WTC11 (cell line): ENCODE measurements around the gene EDA. TPM values are rescaled to one million over a fixed set of nuclear protein-coding genes. Genes with fewer than 3 reads are reported as not detected.

Experiments used
- ATAC-seq: fragments of 200-7000 bp; cut with Tn5 transposase; 2 replicates; pipeline ENCODE4 v1.10.0; 2021; ENCODE audit warnings: mild to moderate bottlenecking, moderate library complexity
- CTCF ChIA-PET: fragments of 300-600 bp; sonication (Branson Sonifier 250); formaldehyde crosslinking; loops from one replicate; lab custom pipeline; 2021; ENCODE audit warnings: antibody characterized with exemption; lab: Charles Lee
- POLR2A ChIA-PET: fragments of 350-600 bp; sonication (Branson Sonifier 250); formaldehyde crosslinking; loops from one replicate; lab custom pipeline; 2021; ENCODE audit warnings: antibody characterized with exemption; lab: Charles Lee
- DNase-seq: peaks from one replicate; pipeline ENCODE4 v3.0.0; 2021; ENCODE audit warnings: low spot score
- H3K27ac Mint-ChIP-seq: 2 replicates; pipeline ENCODE4 v1.8.0; 2021; ENCODE audit warnings: mixed read lengths
- H3K27me3 Mint-ChIP-seq: 2 replicates; pipeline ENCODE4 v1.8.0; 2021; ENCODE audit warnings: low read depth, mild to moderate bottlenecking, moderate library complexity, mixed read lengths
- H3K36me3 Mint-ChIP-seq: 2 replicates; pipeline ENCODE4 v1.8.0; 2021; ENCODE audit warnings: mixed read lengths
- H3K4me1 Mint-ChIP-seq: 2 replicates; pipeline ENCODE4 v1.8.0; 2022; ENCODE audit warnings: mixed read lengths
- H3K4me3 Mint-ChIP-seq: 2 replicates; pipeline ENCODE4 v1.8.0; 2021; ENCODE audit warnings: mild to moderate bottlenecking, moderate library complexity, mixed read lengths
- H3K9me3 Mint-ChIP-seq: 2 replicates; pipeline ENCODE4 v1.8.0; 2021; ENCODE audit warnings: mixed read lengths
- ARID4B ChIP-seq: sonication (generic); formaldehyde crosslinking; IDR thresholded peaks from 2 replicates; pipeline ENCODE4 v1.8.0; 2023; ENCODE audit warnings: missing genetic modification reagents, mild to moderate bottlenecking, borderline replicate concordance
- CREB1 ChIP-seq: sonication (generic); formaldehyde crosslinking; IDR thresholded peaks from 2 replicates; pipeline ENCODE4 v1.8.0; 2023; ENCODE audit warnings: mild to moderate bottlenecking, missing genetic modification reagents
- ERG ChIP-seq: fragments of 250-450 bp; sonication (Bioruptor Pico); IDR thresholded peaks from 2 replicates; pipeline ENCODE4 v1.8.0; 2021; ENCODE audit warnings: mild to moderate bottlenecking
- GTF2I ChIP-seq: fragments of 250-450 bp; sonication (Bioruptor Pico); conservative IDR thresholded peaks from 2 replicates; pipeline ENCODE4 v1.4.0; 2021; ENCODE audit warnings: mild to moderate bottlenecking
- JAZF1 ChIP-seq: fragments of 250-450 bp; sonication (Bioruptor Pico); IDR thresholded peaks from 2 replicates; pipeline ENCODE4 v1.9.0; 2021; ENCODE audit warnings: moderate library complexity, mild to moderate bottlenecking, inconsistent platforms
- NFYB ChIP-seq: sonication (generic); formaldehyde crosslinking; conservative IDR thresholded peaks from 2 replicates; pipeline ENCODE4 v1.8.0; 2022; ENCODE audit warnings: low read depth, missing genetic modification reagents
- NR2C2 ChIP-seq: sonication (generic); formaldehyde crosslinking; IDR thresholded peaks from 2 replicates; pipeline ENCODE4 v1.8.0; 2022; ENCODE audit warnings: mild to moderate bottlenecking, missing genetic modification reagents
- OVOL2 ChIP-seq: fragments of 250-450 bp; sonication (Bioruptor Pico); IDR thresholded peaks from 2 replicates; pipeline ENCODE4 v1.9.0; 2021; ENCODE audit warnings: mild to moderate bottlenecking, borderline replicate concordance
- RORB ChIP-seq: fragments of 250-450 bp; sonication (Bioruptor Pico); IDR thresholded peaks from 2 replicates; pipeline ENCODE4 v1.9.0; 2021; ENCODE audit warnings: mild to moderate bottlenecking
- SMAD4 ChIP-seq: sonication (generic); formaldehyde crosslinking; IDR thresholded peaks from 2 replicates; pipeline ENCODE4 v1.8.0; 2022; ENCODE audit warnings: mild to moderate bottlenecking, missing genetic modification reagents
- SP1 ChIP-seq: sonication (generic); formaldehyde crosslinking; conservative IDR thresholded peaks from 2 replicates; pipeline ENCODE4 v1.8.1; 2022; ENCODE audit warnings: missing genetic modification reagents
- TCF7 ChIP-seq: sonication (generic); formaldehyde crosslinking; IDR thresholded peaks from 2 replicates; pipeline ENCODE4 v1.8.0; 2022; ENCODE audit warnings: mild to moderate bottlenecking, low read depth, missing genetic modification reagents, moderate library complexity
- ZNF263 ChIP-seq: sonication (generic); formaldehyde crosslinking; IDR thresholded peaks from 2 replicates; pipeline ENCODE4 v1.8.1; 2022; ENCODE audit warnings: low read depth, mild to moderate bottlenecking, moderate library complexity, missing genetic modification reagents
- total RNA-seq: library from RNA; stranded (reverse); gene quantifications from 3 replicates; pipeline ENCODE4 v1.2.3, GENCODE V29; 2021
- TF ChIP-seq, protein P1 (sequence below): sonication (generic); formaldehyde crosslinking; IDR thresholded peaks from 2 replicates; pipeline ENCODE4 v1.8.1; 2022; ENCODE audit warnings: low read depth, mild to moderate bottlenecking, moderate library complexity, missing genetic modification reagents, borderline replicate concordance
- TF ChIP-seq, protein P2 (sequence below): sonication (generic); formaldehyde crosslinking; IDR thresholded peaks from 2 replicates; pipeline ENCODE4 v1.8.1; 2022; ENCODE audit warnings: low read depth, missing genetic modification reagents, borderline replicate concordance
- TF ChIP-seq, protein P3 (sequence below): fragments of 250-450 bp; sonication (Bioruptor Pico); IDR thresholded peaks from 2 replicates; pipeline ENCODE4 v1.9.0; 2021; ENCODE audit warnings: moderate library complexity, mild to moderate bottlenecking, inconsistent platforms, borderline replicate concordance
- TF ChIP-seq, protein P4 (sequence below): fragments of 250-450 bp; sonication (Bioruptor Pico); IDR thresholded peaks from 2 replicates; pipeline ENCODE4 v1.9.0; 2021; ENCODE audit warnings: mild to moderate bottlenecking, borderline replicate concordance
- TF ChIP-seq, protein P5 (sequence below): fragments of 250-450 bp; sonication (Bioruptor Pico); conservative IDR thresholded peaks from 2 replicates; pipeline ENCODE4 v1.9.0; 2021; ENCODE audit warnings: mild to moderate bottlenecking

Gene EDA
- total RNA-seq, 1 experiment from 2014 or later = 15.1 TPM

- H3K4me1 Mint-ChIP-seq = peaks cover 11% of the 10 kb centered on the region
- peaks cover 51% of the 10 kb centered on the region for H3K9me3 Mint-ChIP-seq
- TF ChIP-seq OVOL2 (no peak), NR2C2 (no peak), RORB (CRISPR knock-in tag) (no peak), SP1 (CRISPR knock-in tag) (no peak), GTF2I (CRISPR knock-in tag) (no peak)
- TF ChIP-seq, protein P1, sequence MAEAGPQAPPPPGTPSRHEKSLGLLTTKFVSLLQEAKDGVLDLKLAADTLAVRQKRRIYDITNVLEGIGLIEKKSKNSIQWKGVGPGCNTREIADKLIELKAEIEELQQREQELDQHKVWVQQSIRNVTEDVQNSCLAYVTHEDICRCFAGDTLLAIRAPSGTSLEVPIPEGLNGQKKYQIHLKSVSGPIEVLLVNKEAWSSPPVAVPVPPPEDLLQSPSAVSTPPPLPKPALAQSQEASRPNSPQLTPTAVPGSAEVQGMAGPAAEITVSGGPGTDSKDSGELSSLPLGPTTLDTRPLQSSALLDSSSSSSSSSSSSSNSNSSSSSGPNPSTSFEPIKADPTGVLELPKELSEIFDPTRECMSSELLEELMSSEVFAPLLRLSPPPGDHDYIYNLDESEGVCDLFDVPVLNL (CRISPR knock-in tag) = no peak
- TF ChIP-seq, all 79 proteins: peak for 0
- DNase-seq (no peak), ATAC-seq (no peak)
- H3K27ac Mint-ChIP-seq = no peak overlapping the region
- ChIA-PET CTCF (no interaction called here), POLR2A (no interaction called here)
- no peak overlapping the region for H3K4me3 Mint-ChIP-seq
- H3K27me3 Mint-ChIP-seq = peaks cover 2% of the 10 kb centered on the region; the same call in 1 of the 2 replicates
- H3K36me3 Mint-ChIP-seq = peaks cover 29% of the 10 kb centered on the region
Measured at GRCh38 chrX:69670001-69670555, 54.2 kb downstream of the EDA start.

DNA sequence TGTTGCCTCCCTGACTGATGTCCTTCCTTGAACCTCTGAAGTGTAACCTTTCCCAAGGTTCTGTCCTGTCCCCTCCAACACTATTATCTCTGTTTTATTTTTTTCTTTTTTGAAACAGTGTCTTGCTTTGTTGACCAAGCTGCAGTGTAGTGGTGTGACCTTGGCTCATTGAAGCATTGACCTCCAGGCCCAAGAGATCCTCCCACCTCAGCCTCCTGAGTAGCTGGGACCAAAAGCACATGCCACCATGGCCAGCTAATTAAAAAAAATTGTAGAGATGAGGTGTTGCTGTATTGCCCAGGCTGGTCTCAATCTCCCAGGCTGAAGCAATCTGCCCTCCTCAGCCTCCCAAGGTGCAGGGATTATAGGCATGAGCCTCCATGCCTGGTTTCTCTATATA is 59.0 kb downstream of the EDA start:
- Mint-ChIP-seq H3K4me3 (no peak overlapping the region), H3K4me1 (peaks cover 15% of the 10 kb centered on the region), H3K27me3 (peaks cover 2% of the 10 kb centered on the region; the same call in 1 of the 2 replicates), H3K27ac (no peak overlapping the region), H3K36me3 (peaks cover 16% of the 10 kb centered on the region), H3K9me3 (peaks cover 27% of the 10 kb centered on the region)
- ATAC-seq = no peak
- CTCF ChIA-PET = no interaction called here
- POLR2A ChIA-PET = no interaction called here
- no peak for DNase-seq
- no peak for TF ChIP-seq ARID4B (CRISPR knock-in tag)
- TF ChIP-seq ERG (CRISPR knock-in tag) = no peak
- no peak for TF ChIP-seq JAZF1 (CRISPR knock-in tag)
- no peak for TF ChIP-seq SMAD4 (CRISPR knock-in tag)
- no peak for TF ChIP-seq OVOL2
- TF ChIP-seq NFYB (CRISPR knock-in tag) = no peak
- no peak for TF ChIP-seq ZNF263
- TF ChIP-seq TCF7 (CRISPR knock-in tag) = no peak
- TF ChIP-seq NR2C2 = no peak
- TF ChIP-seq, protein P2, sequence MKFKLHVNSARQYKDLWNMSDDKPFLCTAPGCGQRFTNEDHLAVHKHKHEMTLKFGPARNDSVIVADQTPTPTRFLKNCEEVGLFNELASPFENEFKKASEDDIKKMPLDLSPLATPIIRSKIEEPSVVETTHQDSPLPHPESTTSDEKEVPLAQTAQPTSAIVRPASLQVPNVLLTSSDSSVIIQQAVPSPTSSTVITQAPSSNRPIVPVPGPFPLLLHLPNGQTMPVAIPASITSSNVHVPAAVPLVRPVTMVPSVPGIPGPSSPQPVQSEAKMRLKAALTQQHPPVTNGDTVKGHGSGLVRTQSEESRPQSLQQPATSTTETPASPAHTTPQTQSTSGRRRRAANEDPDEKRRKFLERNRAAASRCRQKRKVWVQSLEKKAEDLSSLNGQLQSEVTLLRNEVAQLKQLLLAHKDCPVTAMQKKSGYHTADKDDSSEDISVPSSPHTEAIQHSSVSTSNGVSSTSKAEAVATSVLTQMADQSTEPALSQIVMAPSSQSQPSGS = no peak
- TF ChIP-seq, protein P3, sequence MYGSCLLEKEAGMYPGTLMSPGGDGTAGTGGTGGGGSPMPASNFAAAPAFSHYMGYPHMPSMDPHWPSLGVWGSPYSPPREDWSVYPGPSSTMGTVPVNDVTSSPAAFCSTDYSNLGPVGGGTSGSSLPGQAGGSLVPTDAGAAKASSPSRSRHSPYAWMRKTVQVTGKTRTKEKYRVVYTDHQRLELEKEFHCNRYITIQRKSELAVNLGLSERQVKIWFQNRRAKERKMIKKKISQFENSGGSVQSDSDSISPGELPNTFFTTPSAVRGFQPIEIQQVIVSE (CRISPR knock-in tag) = no peak
- TF ChIP-seq, protein P4, sequence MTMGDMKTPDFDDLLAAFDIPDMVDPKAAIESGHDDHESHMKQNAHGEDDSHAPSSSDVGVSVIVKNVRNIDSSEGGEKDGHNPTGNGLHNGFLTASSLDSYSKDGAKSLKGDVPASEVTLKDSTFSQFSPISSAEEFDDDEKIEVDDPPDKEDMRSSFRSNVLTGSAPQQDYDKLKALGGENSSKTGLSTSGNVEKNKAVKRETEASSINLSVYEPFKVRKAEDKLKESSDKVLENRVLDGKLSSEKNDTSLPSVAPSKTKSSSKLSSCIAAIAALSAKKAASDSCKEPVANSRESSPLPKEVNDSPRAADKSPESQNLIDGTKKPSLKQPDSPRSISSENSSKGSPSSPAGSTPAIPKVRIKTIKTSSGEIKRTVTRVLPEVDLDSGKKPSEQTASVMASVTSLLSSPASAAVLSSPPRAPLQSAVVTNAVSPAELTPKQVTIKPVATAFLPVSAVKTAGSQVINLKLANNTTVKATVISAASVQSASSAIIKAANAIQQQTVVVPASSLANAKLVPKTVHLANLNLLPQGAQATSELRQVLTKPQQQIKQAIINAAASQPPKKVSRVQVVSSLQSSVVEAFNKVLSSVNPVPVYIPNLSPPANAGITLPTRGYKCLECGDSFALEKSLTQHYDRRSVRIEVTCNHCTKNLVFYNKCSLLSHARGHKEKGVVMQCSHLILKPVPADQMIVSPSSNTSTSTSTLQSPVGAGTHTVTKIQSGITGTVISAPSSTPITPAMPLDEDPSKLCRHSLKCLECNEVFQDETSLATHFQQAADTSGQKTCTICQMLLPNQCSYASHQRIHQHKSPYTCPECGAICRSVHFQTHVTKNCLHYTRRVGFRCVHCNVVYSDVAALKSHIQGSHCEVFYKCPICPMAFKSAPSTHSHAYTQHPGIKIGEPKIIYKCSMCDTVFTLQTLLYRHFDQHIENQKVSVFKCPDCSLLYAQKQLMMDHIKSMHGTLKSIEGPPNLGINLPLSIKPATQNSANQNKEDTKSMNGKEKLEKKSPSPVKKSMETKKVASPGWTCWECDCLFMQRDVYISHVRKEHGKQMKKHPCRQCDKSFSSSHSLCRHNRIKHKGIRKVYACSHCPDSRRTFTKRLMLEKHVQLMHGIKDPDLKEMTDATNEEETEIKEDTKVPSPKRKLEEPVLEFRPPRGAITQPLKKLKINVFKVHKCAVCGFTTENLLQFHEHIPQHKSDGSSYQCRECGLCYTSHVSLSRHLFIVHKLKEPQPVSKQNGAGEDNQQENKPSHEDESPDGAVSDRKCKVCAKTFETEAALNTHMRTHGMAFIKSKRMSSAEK (CRISPR knock-in tag) = no peak
- TF ChIP-seq, protein P5, sequence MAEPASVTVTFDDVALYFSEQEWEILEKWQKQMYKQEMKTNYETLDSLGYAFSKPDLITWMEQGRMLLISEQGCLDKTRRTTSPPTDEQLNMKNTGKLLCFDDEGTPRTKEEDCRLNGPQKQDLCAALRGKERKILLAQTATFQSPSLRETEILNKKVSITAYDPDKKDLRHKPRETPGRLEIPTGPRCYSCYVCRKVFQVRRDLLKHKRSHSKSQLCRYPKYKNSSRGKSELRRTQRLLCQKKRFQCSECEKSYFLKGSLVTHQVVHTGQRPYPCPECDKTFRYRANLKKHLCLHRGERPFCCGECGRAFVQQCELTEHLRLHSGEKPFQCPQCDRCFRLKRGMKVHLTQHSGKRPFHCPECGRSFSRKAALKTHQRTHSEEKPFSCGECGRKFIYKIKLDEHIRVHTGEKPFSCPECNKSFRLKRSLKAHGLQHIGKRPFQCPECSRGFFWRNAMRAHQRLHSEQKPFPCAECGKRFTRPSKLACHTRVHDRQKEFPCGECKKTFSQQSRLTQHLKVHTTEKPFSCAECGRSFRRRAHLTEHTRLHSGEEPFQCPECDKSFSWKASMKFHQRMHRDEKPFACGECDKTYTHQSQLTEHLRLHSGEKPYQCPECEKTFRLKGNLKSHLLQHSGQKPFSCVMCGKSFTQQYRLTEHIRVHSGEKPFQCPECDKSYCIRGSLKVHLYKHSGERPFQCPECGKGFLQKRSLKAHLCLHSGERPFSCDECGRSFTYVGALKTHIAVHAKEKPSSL (CRISPR knock-in tag) = no peak
- TF ChIP-seq CREB1 (CRISPR knock-in tag) = no peak
